OCI-LY1 (cell line): ENCODE results near the gene FCN3.

Experiments
- H2AFZ ChIP-seq: fragments of 200-600 bp; sonication (generic), shearing (Covaris generic); 2 replicates; pipeline ENCODE4 v1.6.0; 2014; ENCODE audit warnings: antibody characterized with exemption, mild to moderate bottlenecking, low read length
- H3F3A ChIP-seq: fragments of 200-600 bp; sonication (generic), shearing (Covaris generic); 2 replicates; pipeline ENCODE4 v1.6.0; 2014; ENCODE audit warnings: mild to moderate bottlenecking, antibody characterized with exemption, low read length, moderate library complexity; ENCODE audit not compliant: insufficient read depth
- H3K27ac ChIP-seq: fragments of 200-600 bp; sonication (generic); 2 replicates; pipeline ENCODE4 v1.5.1; 2014; ENCODE audit warnings: low read length, mixed run types, mild to moderate bottlenecking, low read depth; ENCODE audit not compliant: poor library complexity, severe bottlenecking
- H3K27me3 ChIP-seq: fragments of 200-600 bp; sonication (generic); 2 replicates; pipeline ENCODE4 v1.6.0; 2014; ENCODE audit warnings: antibody characterized with exemption, mild to moderate bottlenecking, low read length, moderate library complexity; ENCODE audit not compliant: insufficient read depth
- H3K36me3 ChIP-seq: fragments of 200-600 bp; sonication (generic); 2 replicates; pipeline ENCODE4 v1.6.1; 2014; ENCODE audit warnings: mild to moderate bottlenecking, antibody characterized with exemption, low read length, moderate library complexity, mixed read lengths; ENCODE audit not compliant: insufficient read depth
- H3K4me1 ChIP-seq: fragments of 200-600 bp; sonication (generic); 2 replicates; pipeline ENCODE4 v1.5.1; 2014; ENCODE audit warnings: mild to moderate bottlenecking, low read length, moderate library complexity; ENCODE audit not compliant: insufficient read depth, severe bottlenecking
- H3K4me2 ChIP-seq: fragments of 200-600 bp; sonication (generic), shearing (Covaris generic); 2 replicates; pipeline ENCODE4 v1.6.1; 2014; ENCODE audit warnings: low read length
- H3K4me3 ChIP-seq: fragments of 200-600 bp; sonication (generic); 2 replicates; pipeline ENCODE4 v1.5.1; 2014; ENCODE audit warnings: low read length, low read depth, mild to moderate bottlenecking, mixed read lengths; ENCODE audit not compliant: poor library complexity, severe bottlenecking
- H3K79me2 ChIP-seq: fragments of 200-600 bp; shearing (Covaris generic); 2 replicates; pipeline ENCODE4 v1.6.1; 2016; ENCODE audit warnings: mixed run types, low read length, mixed read lengths; ENCODE audit not compliant: insufficient read depth
- H3K9ac ChIP-seq: fragments of 200-600 bp; sonication (generic), shearing (Covaris generic); 2 replicates; pipeline ENCODE4 v1.6.1; 2014; ENCODE audit warnings: mild to moderate bottlenecking, low read length, mixed read lengths
- H3K9me2 ChIP-seq: fragments of 200-600 bp; sonication (generic), shearing (Covaris generic); 2 replicates; pipeline ENCODE4 v1.6.1; 2014; ENCODE audit warnings: low read depth, mild to moderate bottlenecking, low read length, mixed read lengths
- H3K9me3 ChIP-seq: fragments of 200-600 bp; shearing (Covaris generic); 2 replicates; pipeline ENCODE4 v1.6.1; 2014; ENCODE audit warnings: low read length, mixed read lengths
- H4K20me1 ChIP-seq: fragments of 200-600 bp; sonication (generic), shearing (Covaris generic); 2 replicates; pipeline ENCODE4 v1.6.0; 2016; ENCODE audit warnings: mild to moderate bottlenecking, low read length; ENCODE audit not compliant: insufficient read depth
- CTCF ChIP-seq: fragments of 200-600 bp; sonication (generic), shearing (Covaris generic); IDR thresholded peaks from 2 replicates; pipeline ENCODE4 v1.5.1; 2017; ENCODE audit warnings: mild to moderate bottlenecking, antibody characterized with exemption, low read length, moderate library complexity, mixed read lengths
- EZH2 ChIP-seq: fragments of 200-600 bp; sonication (generic), shearing (Covaris generic); IDR thresholded peaks from 2 replicates; pipeline ENCODE4 v1.8.0; 2017; ENCODE audit warnings: borderline replicate concordance, mixed run types, mild to moderate bottlenecking, antibody characterized with exemption, low read length, moderate library complexity, mixed read lengths

Gene FCN3

DNA sequence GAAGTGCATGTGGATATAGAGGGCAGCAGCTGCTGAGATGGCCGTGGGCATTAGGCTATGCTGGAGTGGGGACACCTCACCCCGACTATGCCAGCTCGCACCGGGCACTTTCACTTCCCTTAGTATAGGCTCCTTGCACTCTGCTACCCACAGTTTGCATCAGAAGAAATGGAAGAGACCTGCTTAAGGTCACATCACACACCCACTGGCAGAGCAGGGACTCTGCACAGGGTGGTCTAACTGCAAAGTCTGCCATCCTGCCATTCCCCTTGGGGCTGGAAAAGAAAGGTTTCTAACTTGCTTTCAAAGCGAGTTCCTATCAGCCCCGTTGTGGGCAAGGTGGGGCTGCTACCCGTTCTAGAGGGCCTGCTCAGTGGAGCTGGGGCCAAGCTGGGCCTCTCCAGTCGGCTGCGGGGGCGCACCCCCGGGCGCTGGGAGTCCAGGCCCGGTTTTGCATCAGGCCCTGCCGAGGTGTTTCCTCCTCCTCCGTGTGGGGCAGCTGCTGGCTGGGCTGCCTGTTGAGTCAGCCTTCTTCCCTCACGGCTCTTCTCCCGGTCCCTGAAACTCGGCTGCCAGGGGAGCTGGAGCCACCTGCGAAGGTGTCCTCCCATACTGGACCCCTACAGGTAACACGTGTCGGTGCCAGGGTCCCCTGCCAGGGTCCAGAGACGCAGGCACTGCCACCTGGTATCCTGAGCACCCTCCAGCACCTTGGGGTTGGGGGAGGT is 32.9 kb downstream of the FCN3 start, which contains the start of gene SYTL1:
SYTL1 (plus strand) TSS at position 498 of the 728 bp plus-strand sequence. CDS start 3,313 bp downstream, outside the sequence.
- TF ChIP-seq CTCF (no peak; the same call in 1 of the 2 replicates), EZH2 (no peak)
- peaks cover 2% of the 10 kb centered on the region for H3K36me3 ChIP-seq
- peak within 1 kb of the TSS; percentile 79 for H3K4me3 ChIP-seq
- H3K9ac ChIP-seq, result peak within 1 kb of the TSS; percentile 76
- no peak within 1 kb of the TSS for H2AFZ ChIP-seq
- peak within 1 kb of the TSS; percentile 93 for H3K4me2 ChIP-seq
- no peaks in the 10 kb centered on the region for H3K9me3 ChIP-seq
- H3K27ac ChIP-seq, result peak within 1 kb of the TSS; percentile 73
- no peaks in the 10 kb centered on the region for H4K20me1 ChIP-seq
- H3F3A ChIP-seq, result no peaks in the 10 kb centered on the region
- peaks cover 39% of the 10 kb centered on the region for H3K4me1 ChIP-seq
- H3K27me3 ChIP-seq, result no peaks in the 10 kb centered on the region
- no peaks in the 10 kb centered on the region for H3K9me2 ChIP-seq
- no peaks in the 10 kb centered on the region for H3K79me2 ChIP-seq

GRCh38 chr1:27339213-27339612 is 35.4 kb downstream of the FCN3 start:
- no peaks in the 10 kb centered on the region for H4K20me1 ChIP-seq

GRCh38 chr1:27338751-27339150 is 35.9 kb downstream of the FCN3 start:
- Histone ChIP-seq H3K4me2 (no peak overlapping the region), H3K9me3 (no peaks in the 10 kb centered on the region), H3K4me1 (peaks cover 37% of the 10 kb centered on the region), H3K9me2 (no peaks in the 10 kb centered on the region), H3F3A (no peaks in the 10 kb centered on the region), H2AFZ (no peak overlapping the region), H3K36me3 (peaks cover 31% of the 10 kb centered on the region), H3K27ac (no peak overlapping the region), H3K79me2 (no peaks in the 10 kb centered on the region), H3K4me3 (no peak overlapping the region), H3K9ac (no peak overlapping the region), H4K20me1 (no peaks in the 10 kb centered on the region), H3K27me3 (no peaks in the 10 kb centered on the region)
- TF ChIP-seq CTCF, result no peak
- no peak for TF ChIP-seq EZH2

More at GRCh38 chr1:27339213-27339612, 35.4 kb downstream of the FCN3 start:
- TF ChIP-seq EZH2, result no peak
- no peak for TF ChIP-seq CTCF
- H3K27me3 ChIP-seq, result no peaks in the 10 kb centered on the region
- H3K9me2 ChIP-seq, result no peaks in the 10 kb centered on the region
- H3K79me2 ChIP-seq, result no peaks in the 10 kb centered on the region
- no peak overlapping the region for H3K27ac ChIP-seq
- H3K36me3 ChIP-seq, result peaks cover 27% of the 10 kb centered on the region
- no peak overlapping the region for H3K9ac ChIP-seq
- H3K4me1 ChIP-seq, result peaks cover 39% of the 10 kb centered on the region
- no peaks in the 10 kb centered on the region for H3K9me3 ChIP-seq
- no peak overlapping the region for H3K4me3 ChIP-seq
- no peak overlapping the region for H3K4me2 ChIP-seq
- H3F3A ChIP-seq, result no peaks in the 10 kb centered on the region
- H2AFZ ChIP-seq, result no peak overlapping the region
